Tibial artery (tissue), 4 donors: Measurements from ENCODE around the gene TIFAB.

Experiments used
- DNase-seq, 2 donors: peaks; one replicate each; pipeline ENCODE4 v3.0.0-alpha.2; 2019
- H3K27ac ChIP-seq, 2 donors: fragments of 200-600 bp; sonication (generic) in 1 of 2; 1 replicate in 1 of 2; 2 replicates in 1 of 2; pipeline ENCODE4 v1.5.1; 2018 to 2019; ENCODE audit warnings: mild to moderate bottlenecking in 1 of 2
- H3K27me3 ChIP-seq, 2 donors: fragments of 200-600 bp; sonication (generic) in 1 of 2; one replicate each; pipeline versions ENCODE4 v1.5.1 to v1.6.0; 2016 to 2019
- H3K36me3 ChIP-seq, 3 donors: fragments of 200-600 bp; sonication (generic) in 2 of 3; one replicate each; pipeline ENCODE4 v1.5.1; 2016 to 2019; ENCODE audit warnings: mild to moderate bottlenecking in 2 of 3
- H3K4me1 ChIP-seq, 4 donors: fragments of 200-600 bp; sonication (generic) in 2 of 4; 1 replicate in 3 of 4; 2 replicates in 1 of 4; pipeline ENCODE4 v1.5.1; 2016 to 2019
- H3K4me3 ChIP-seq, 2 donors: fragments of 200-600 bp; sonication (generic) in 1 of 2; 1 replicate in 1 of 2; 2 replicates in 1 of 2; pipeline ENCODE4 v1.5.1; 2018 to 2019; ENCODE audit warnings: mild to moderate bottlenecking in 2 of 2
- H3K9me3 ChIP-seq, 3 donors: fragments of 200-600 bp; sonication (generic) in 1 of 3; one replicate each; pipeline ENCODE4 v1.5.1; 2016 to 2019
- CTCF ChIP-seq, 2 experiments: fragments of 200-600 bp in 1 of 2; fragments of 450-650 bp in 1 of 2; IDR thresholded peaks; one replicate each; pipeline ENCODE4 v1.5.1; 2017 to 2019; ENCODE audit warnings: antibody characterized with exemption in 2 of 2, mild to moderate bottlenecking in 1 of 2, moderate library complexity in 1 of 2
- intact Hi-C: fragments of 100-400 bp; cut with DNase I; formaldehyde crosslinking; loops from one replicate; pipeline ENCODE4 v1.15.0; 2023; ENCODE audit warnings: low total_unique reads

TIFAB gene

DNA sequence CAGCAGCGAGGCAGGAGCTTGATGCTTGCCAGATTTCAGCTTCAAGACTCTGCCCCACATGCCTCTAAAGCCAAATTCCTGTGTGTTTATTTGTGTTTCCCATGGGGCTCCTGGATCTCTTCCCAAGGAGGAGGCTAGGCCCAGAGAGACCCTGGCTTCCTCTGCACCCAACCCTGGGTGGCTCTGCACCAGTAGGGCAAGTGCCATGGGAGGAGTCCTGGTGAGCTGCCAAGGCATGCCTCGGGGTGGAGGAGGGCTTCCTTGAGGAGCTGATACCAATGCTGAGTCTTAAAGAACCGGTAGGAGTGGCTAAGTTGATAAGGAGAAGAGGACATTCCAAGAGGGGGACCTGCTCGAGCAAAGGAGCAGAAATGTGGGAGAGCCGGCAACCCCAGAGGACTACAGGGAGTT lies 6.8 kb upstream of the TIFAB start:
- Histone ChIP-seq H3K9me3 (no peaks in the 10 kb centered on the region), H3K4me3 (no peak overlapping the region), H3K36me3 (no peaks in the 10 kb centered on the region), H3K27ac (no peak overlapping the region), H3K4me1 (peaks cover 0 to 33% (median 17%) of the 10 kb centered on the region in 4 donors), H3K27me3 (peaks cover 0 to 8% of the 10 kb centered on the region in 2 donors)
- TF ChIP-seq CTCF (IDR thresholded peaks at IDR 0.05): no peak
- peak in 1 of 2 donors; percentile 72 for DNase-seq
- intact Hi-C loops: no loop called here

- Histone ChIP-seq H3K4me3 (no peak overlapping the region), H3K27ac (no peak overlapping the region), H3K36me3 (no peaks in the 10 kb centered on the region), H3K9me3 (no peaks in the 10 kb centered on the region), H3K27me3 (peaks cover 0 to 2% of the 10 kb centered on the region in 2 donors), H3K4me1 (peaks cover 0 to 33% (median 17%) of the 10 kb centered on the region in 4 donors)
- intact Hi-C loops: no loop called here
- no peak for TF ChIP-seq CTCF (IDR thresholded peaks at IDR 0.05)
- no peak for DNase-seq
Observed at GRCh38 chr5:135458356-135458755, 6.2 kb upstream of the TIFAB start.

DNA sequence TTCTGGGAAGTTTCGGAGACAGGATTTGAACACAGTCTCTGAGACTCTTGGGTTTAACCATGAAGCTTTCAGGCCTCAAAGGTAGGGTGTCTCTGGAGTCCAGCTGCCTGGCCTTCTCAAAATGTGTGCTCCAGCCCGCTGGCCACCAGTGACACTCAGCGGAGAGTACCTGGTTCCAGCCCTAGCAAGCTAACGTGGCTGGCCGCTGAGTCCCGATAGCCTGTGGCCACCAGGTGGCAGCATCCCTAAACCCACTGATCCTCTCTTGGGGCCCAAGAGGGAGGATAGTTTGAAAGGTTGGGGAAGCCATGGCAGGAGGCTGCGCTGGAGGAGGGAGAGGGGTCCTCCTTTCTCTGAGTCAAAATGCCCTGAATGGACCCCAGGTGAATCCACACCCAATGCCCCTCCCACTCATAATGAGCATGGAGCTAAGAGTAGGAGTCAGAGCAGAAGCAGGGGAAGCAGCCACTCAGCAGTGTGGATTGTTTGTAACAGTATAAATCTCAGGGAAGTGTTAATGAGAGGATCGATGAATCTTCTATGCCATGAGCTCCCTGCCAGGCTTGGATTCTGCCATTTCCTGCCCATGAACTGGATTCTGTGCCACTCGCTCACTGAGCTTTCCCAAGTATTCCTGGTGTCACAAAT lies 5.4 kb upstream of the TIFAB start:
- no peak overlapping the region for H3K27ac ChIP-seq
- H3K9me3 ChIP-seq: no peaks in the 10 kb centered on the region
- DNase-seq: peak in 1 of 2 donors; percentile 72
- no peak overlapping the region for H3K4me3 ChIP-seq
- intact Hi-C loops: no loop called here
- TF ChIP-seq CTCF (IDR thresholded peaks at IDR 0.05): peak; percentile 37 to 57
- peaks cover 0 to 33% (median 17%) of the 10 kb centered on the region in 4 donors for H3K4me1 ChIP-seq
- no peaks in the 10 kb centered on the region for H3K27me3 ChIP-seq
- no peaks in the 10 kb centered on the region for H3K36me3 ChIP-seq

- intact Hi-C loops: no loop called here
- Histone ChIP-seq H3K27ac (no peak overlapping the region), H3K36me3 (no peaks in the 10 kb centered on the region), H3K27me3 (no peaks in the 10 kb centered on the region), H3K4me1 (peaks cover 0 to 33% (median 17%) of the 10 kb centered on the region in 4 donors), H3K4me3 (no peak overlapping the region), H3K9me3 (no peaks in the 10 kb centered on the region)
- peak; percentile 71 to 76 for DNase-seq
- TF ChIP-seq CTCF (IDR thresholded peaks at IDR 0.05): no peak
Observed at GRCh38 chr5:135456238-135457099, 4.3 kb upstream of the TIFAB start.

GRCh38 chr5:135455876-135456237 lies 3.7 kb upstream of the TIFAB start:
- no peak for TF ChIP-seq CTCF (IDR thresholded peaks at IDR 0.05)
- no peaks in the 10 kb centered on the region for H3K27me3 ChIP-seq
- DNase-seq: no peak
- peaks cover 0 to 33% (median 17%) of the 10 kb centered on the region in 4 donors for H3K4me1 ChIP-seq
- no peaks in the 10 kb centered on the region for H3K9me3 ChIP-seq
- no peak overlapping the region for H3K4me3 ChIP-seq
- H3K27ac ChIP-seq: no peak overlapping the region
- intact Hi-C loops: no loop called here
- no peaks in the 10 kb centered on the region for H3K36me3 ChIP-seq
